Sigmoid colon (tissue), 3 donors: ENCODE measurements around the gene ZCCHC10.
"Not testable (repeated sequence)": the region's sequence is repeated elsewhere in the genome, so short reads cannot be mapped to it uniquely, and the experiment has no call there.

Source experiments
- POLR2A ChIP-seq, 2 donors: fragments of 450-650 bp; IDR thresholded peaks; one replicate each; pipeline ENCODE4 v1.6.1; 2016; ENCODE audit warnings: antibody characterized with exemption in 2 of 2, mild to moderate bottlenecking in 2 of 2, moderate library complexity in 2 of 2
- TF ChIP-seq, protein P1 (sequence below), 4 experiments: fragments of 450-650 bp in 3 of 4; fragments of 200-600 bp in 1 of 4; IDR thresholded peaks; one replicate each; pipeline ENCODE4 v1.5.1; 2016 to 2019; ENCODE audit warnings: antibody characterized with exemption in 4 of 4, mild to moderate bottlenecking in 3 of 4, moderate library complexity in 2 of 4

DNA sequence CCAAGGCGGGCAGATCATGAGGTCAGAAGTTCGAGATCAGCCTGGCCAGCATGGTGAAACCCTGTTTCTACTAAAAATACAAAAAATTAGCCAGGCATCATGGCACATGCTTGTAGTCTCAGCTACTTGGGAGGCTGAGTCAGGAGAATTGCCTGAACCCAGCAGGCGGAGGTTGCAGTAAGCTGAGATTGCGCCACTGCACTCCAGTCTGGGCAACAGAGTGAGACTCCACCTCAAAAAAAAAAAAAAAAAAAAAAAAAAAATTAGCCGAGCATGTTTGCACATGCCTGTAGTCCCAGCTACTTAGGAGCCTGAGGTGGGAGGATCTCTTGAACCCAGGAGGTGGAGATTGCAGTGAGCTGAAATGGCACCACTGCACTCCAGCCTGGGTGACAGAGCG lies 10.3 kb upstream of the ZCCHC10 start:
- TF ChIP-seq POLR2A (IDR thresholded peaks at IDR 0.05) = not testable (repeated sequence)
- TF ChIP-seq, protein P1, sequence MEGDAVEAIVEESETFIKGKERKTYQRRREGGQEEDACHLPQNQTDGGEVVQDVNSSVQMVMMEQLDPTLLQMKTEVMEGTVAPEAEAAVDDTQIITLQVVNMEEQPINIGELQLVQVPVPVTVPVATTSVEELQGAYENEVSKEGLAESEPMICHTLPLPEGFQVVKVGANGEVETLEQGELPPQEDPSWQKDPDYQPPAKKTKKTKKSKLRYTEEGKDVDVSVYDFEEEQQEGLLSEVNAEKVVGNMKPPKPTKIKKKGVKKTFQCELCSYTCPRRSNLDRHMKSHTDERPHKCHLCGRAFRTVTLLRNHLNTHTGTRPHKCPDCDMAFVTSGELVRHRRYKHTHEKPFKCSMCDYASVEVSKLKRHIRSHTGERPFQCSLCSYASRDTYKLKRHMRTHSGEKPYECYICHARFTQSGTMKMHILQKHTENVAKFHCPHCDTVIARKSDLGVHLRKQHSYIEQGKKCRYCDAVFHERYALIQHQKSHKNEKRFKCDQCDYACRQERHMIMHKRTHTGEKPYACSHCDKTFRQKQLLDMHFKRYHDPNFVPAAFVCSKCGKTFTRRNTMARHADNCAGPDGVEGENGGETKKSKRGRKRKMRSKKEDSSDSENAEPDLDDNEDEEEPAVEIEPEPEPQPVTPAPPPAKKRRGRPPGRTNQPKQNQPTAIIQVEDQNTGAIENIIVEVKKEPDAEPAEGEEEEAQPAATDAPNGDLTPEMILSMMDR (IDR thresholded peaks at IDR 0.05) = not testable (repeated sequence)
